SK-N-SH (cell line): ENCODE results near the gene CLPTM1L. TPM values are rescaled to one million over a fixed set of nuclear protein-coding genes. Genes with fewer than 3 reads are reported as not detected.

Experiments
- CTCF ChIA-PET: fragments of 300-600, 350-600 bp; formaldehyde crosslinking; extraction: SDS; loops from one replicate; lab custom pipeline; 2021; lab: Yijun Ruan, JAX
- POLR2A ChIA-PET: fragments of 350-600 bp; sonication (Branson Sonifier 250); formaldehyde crosslinking; extraction: SDS; loops from one replicate; lab custom pipeline; 2020; ENCODE audit warnings: antibody characterized with exemption, inconsistent platforms; lab: Yijun Ruan, JAX
- DNase-seq: peaks from one replicate; pipeline ENCODE4 v3.0.0; 2012
- H2AFZ ChIP-seq: fragments of 200-600 bp; sonication (generic); 2 replicates; pipeline ENCODE4 v1.8.1; 2016; ENCODE audit warnings: antibody characterized with exemption, mild to moderate bottlenecking, low read depth
- H3F3A ChIP-seq: fragments of 200-600 bp; sonication (generic); replicated peaks from 2 replicates; pipeline ENCODE3; 2016; ENCODE audit warnings: antibody characterized with exemption, mild to moderate bottlenecking; ENCODE audit not compliant: insufficient read depth
- H3K27ac ChIP-seq, 2 experiments: fragments of 200-500 bp in 1 of 2; fragments of 200-600 bp in 1 of 2; sonication (Bioruptor generic) in 1 of 2; sonication (generic), shearing (Covaris generic) in 1 of 2; 2 replicates each; pipeline versions ENCODE4 v1.5.1 to v1.6.1; 2014 to 2016; ENCODE audit warnings: low read depth in 2 of 2, inconsistent platforms in 1 of 2, low read length in 1 of 2, mild to moderate bottlenecking in 1 of 2, mixed read lengths in 1 of 2
- H3K27me3 ChIP-seq: fragments of 200-600 bp; sonication (generic), shearing (Covaris generic); 2 replicates; pipeline ENCODE4 v1.6.1; 2016; ENCODE audit warnings: mixed run types; ENCODE audit not compliant: insufficient read depth
- H3K36me3 ChIP-seq, 2 experiments: fragments of 200-500 bp in 1 of 2; fragments of 200-600 bp in 1 of 2; sonication (Bioruptor generic) in 1 of 2; sonication (generic) in 1 of 2; replicated peaks in 1 of 2; 2 replicates each; pipeline versions ENCODE3 to v1.5.1; 2014 to 2016; ENCODE audit warnings: low read length in 1 of 2, mild to moderate bottlenecking in 1 of 2; ENCODE audit not compliant: insufficient read depth in 2 of 2, control insufficient read depth in 1 of 2
- H3K4me1 ChIP-seq, 2 experiments: fragments of 200-500 bp in 1 of 2; fragments of 200-600 bp in 1 of 2; sonication (Bioruptor generic) in 1 of 2; sonication (generic), shearing (Covaris generic) in 1 of 2; 2 replicates each; pipeline versions ENCODE4 v1.5.1 to v1.6.1; 2014 to 2016; ENCODE audit warnings: low read depth in 1 of 2, low read length in 1 of 2, mixed run types in 1 of 2; ENCODE audit not compliant: insufficient read depth in 2 of 2, control insufficient read depth in 1 of 2
- H3K4me2 ChIP-seq: fragments of 200-600 bp; sonication (generic), shearing (Covaris generic); 2 replicates; pipeline ENCODE4 v1.6.1; 2017; ENCODE audit warnings: mixed run types
- H3K4me3 ChIP-seq, 2 experiments: fragments of 200-500 bp in 1 of 2; fragments of 200-600 bp in 1 of 2; sonication (Bioruptor generic) in 1 of 2; sonication (generic), shearing (Covaris generic) in 1 of 2; 2 replicates each; pipeline versions ENCODE4 v1.5.1 to v1.8.1; 2014 to 2016; ENCODE audit warnings: low read depth in 2 of 2, inconsistent platforms in 1 of 2, low read length in 1 of 2, mild to moderate bottlenecking in 1 of 2, mixed read lengths in 1 of 2, moderate library complexity in 1 of 2
- H3K79me2 ChIP-seq: fragments of 200-600 bp; sonication (generic); 2 replicates; pipeline ENCODE4 v1.8.1; 2017; ENCODE audit warnings: mild to moderate bottlenecking; ENCODE audit not compliant: insufficient read depth
- H3K9ac ChIP-seq: fragments of 200-600 bp; sonication (generic); 2 replicates; pipeline ENCODE4 v1.6.1; 2017; ENCODE audit warnings: mixed run types
- H3K9me2 ChIP-seq: fragments of 200-600 bp; sonication (generic); 2 replicates; pipeline ENCODE4 v1.6.1; 2017; ENCODE audit warnings: mixed run types
- H3K9me3 ChIP-seq: fragments of 200-600 bp; sonication (generic); 2 replicates; pipeline ENCODE4 v1.6.1; 2017; ENCODE audit warnings: mixed run types, mild to moderate bottlenecking, moderate library complexity
- H4K20me1 ChIP-seq: fragments of 200-600 bp; sonication (generic); 2 replicates; pipeline ENCODE4 v1.6.1; 2017; ENCODE audit warnings: mild to moderate bottlenecking, mixed run types; ENCODE audit not compliant: insufficient read depth
- EZH2phosphoT487 ChIP-seq: fragments of 200-600 bp; sonication (generic); IDR thresholded peaks from 2 replicates; pipeline ENCODE4 v1.6.1; 2017; ENCODE audit warnings: low read depth, mixed run types, mild to moderate bottlenecking, antibody characterized with exemption, moderate library complexity, borderline replicate concordance
- FOSL2 ChIP-seq: IDR thresholded peaks from 2 replicates; pipeline ENCODE4 v1.4.0; 2012; ENCODE audit warnings: low read depth, mild to moderate bottlenecking, moderate library complexity, borderline replicate concordance
- FOXJ3 ChIP-seq: sonication (generic); formaldehyde crosslinking; IDR thresholded peaks from 2 replicates; pipeline ENCODE4 v1.5.1; 2020; ENCODE audit warnings: mild to moderate bottlenecking, missing genetic modification reagents
- JUND ChIP-seq: IDR thresholded peaks from 2 replicates; pipeline ENCODE4 v1.4.0; 2012
- MEF2A ChIP-seq: IDR thresholded peaks from 2 replicates; pipeline ENCODE4 v1.4.0; 2012; ENCODE audit warnings: low read depth, borderline replicate concordance
- MXI1 ChIP-seq: IDR thresholded peaks from 2 replicates; pipeline ENCODE4 v1.6.1; 2012; ENCODE audit warnings: mild to moderate bottlenecking, low read depth, low read length, improper control_type of control experiment
- POLR2AphosphoS5 ChIP-seq: IDR thresholded peaks from 2 replicates; pipeline ENCODE4 v1.6.1; 2012; ENCODE audit warnings: low read depth, low read length
- RAD21 ChIP-seq: IDR thresholded peaks from 2 replicates; pipeline ENCODE4 v1.6.1; 2012; ENCODE audit warnings: mild to moderate bottlenecking, low read length
- RCOR1 ChIP-seq: fragments of 150-350 bp; IDR thresholded peaks from 2 replicates; pipeline ENCODE4 v1.6.1; 2017; ENCODE audit warnings: antibody characterized with exemption, low read length
- RFX5 ChIP-seq: IDR thresholded peaks from 2 replicates; pipeline ENCODE4 v1.6.1; 2012; ENCODE audit warnings: mild to moderate bottlenecking, improper control_type of control experiment, low read length
- WGBS: methylation state at CpG from one replicate; pipeline ENCODE4 v1.1.6; 2017; ENCODE audit warnings: low lambda C conversion rate; 5-methylcytosine and 5-hydroxymethylcytosine counted together
- polyA plus RNA-seq, 3 experiments: library from polyadenylated mRNA; depleted of rRNA; stranded (reverse); fragments of >200 nt; gene quantifications; 2 replicates each; pipeline ENCODE4 v1.2.3, GENCODE V29; 2012
- TF ChIP-seq, protein P1 (sequence below): IDR thresholded peaks from 2 replicates; pipeline ENCODE4 v1.4.0; 2012; ENCODE audit warnings: low read depth, borderline replicate concordance
- TF ChIP-seq, protein P2 (sequence below): IDR thresholded peaks from 2 replicates; pipeline ENCODE4; 2012
- TF ChIP-seq, protein P3 (sequence below): IDR thresholded peaks from 2 replicates; pipeline ENCODE4 v1.4.0; 2012; ENCODE audit warnings: low read depth
- TF ChIP-seq, protein P4 (sequence below): IDR thresholded peaks from 2 replicates; pipeline ENCODE4 v1.6.1; 2012; ENCODE audit warnings: mild to moderate bottlenecking, low read depth, low read length, moderate library complexity

The CLPTM1L gene
- polyA plus RNA-seq, 1 of the 3 experiments (the other 2 are of a cell fraction), result 202 TPM

DNA sequence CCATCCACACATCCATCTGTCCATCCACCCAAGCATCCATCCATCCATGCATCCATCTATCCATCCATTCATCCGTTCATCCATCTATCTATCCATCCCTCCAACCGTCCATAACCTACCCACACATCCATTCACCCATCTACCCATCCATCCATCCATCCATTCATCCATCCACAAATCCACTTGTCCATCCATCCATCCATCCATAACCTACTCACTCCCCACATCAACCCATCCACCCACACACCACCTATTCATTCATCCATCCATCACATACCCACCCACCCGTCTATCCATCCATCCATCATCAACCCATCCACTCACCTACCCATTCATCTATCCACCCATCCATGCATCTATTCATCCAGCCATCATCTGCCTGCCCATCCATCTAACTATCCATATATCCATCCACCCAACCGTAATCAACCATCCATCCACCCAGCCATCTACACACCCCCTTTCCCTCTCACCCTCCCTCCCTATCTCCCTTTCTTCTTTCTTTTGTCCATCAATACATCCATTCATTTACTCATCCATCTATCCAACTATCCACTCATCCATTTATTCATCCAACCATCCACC lies 43.6 kb upstream of the CLPTM1L start:
- no peak overlapping the region for H3K4me2 ChIP-seq
- TF ChIP-seq MEF2A (no peak), FOXJ3 (no peak), EZH2phosphoT487 (no peak), RFX5 (no peak), POLR2AphosphoS5 (no peak), FOSL2 (no peak), JUND (no peak), MXI1 (no peak), RAD21 (no peak), RCOR1 (no peak)
- TF ChIP-seq, protein P1, sequence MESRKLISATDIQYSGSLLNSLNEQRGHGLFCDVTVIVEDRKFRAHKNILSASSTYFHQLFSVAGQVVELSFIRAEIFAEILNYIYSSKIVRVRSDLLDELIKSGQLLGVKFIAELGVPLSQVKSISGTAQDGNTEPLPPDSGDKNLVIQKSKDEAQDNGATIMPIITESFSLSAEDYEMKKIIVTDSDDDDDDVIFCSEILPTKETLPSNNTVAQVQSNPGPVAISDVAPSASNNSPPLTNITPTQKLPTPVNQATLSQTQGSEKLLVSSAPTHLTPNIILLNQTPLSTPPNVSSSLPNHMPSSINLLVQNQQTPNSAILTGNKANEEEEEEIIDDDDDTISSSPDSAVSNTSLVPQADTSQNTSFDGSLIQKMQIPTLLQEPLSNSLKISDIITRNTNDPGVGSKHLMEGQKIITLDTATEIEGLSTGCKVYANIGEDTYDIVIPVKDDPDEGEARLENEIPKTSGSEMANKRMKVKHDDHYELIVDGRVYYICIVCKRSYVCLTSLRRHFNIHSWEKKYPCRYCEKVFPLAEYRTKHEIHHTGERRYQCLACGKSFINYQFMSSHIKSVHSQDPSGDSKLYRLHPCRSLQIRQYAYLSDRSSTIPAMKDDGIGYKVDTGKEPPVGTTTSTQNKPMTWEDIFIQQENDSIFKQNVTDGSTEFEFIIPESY, result no peak
- TF ChIP-seq, protein P2, sequence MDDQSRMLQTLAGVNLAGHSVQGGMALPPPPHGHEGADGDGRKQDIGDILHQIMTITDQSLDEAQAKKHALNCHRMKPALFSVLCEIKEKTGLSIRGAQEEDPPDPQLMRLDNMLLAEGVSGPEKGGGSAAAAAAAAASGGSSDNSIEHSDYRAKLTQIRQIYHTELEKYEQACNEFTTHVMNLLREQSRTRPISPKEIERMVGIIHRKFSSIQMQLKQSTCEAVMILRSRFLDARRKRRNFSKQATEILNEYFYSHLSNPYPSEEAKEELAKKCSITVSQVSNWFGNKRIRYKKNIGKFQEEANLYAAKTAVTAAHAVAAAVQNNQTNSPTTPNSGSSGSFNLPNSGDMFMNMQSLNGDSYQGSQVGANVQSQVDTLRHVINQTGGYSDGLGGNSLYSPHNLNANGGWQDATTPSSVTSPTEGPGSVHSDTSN, result no peak
- TF ChIP-seq, protein P3, sequence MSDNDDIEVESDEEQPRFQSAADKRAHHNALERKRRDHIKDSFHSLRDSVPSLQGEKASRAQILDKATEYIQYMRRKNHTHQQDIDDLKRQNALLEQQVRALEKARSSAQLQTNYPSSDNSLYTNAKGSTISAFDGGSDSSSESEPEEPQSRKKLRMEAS, result no peak
- TF ChIP-seq, protein P4, sequence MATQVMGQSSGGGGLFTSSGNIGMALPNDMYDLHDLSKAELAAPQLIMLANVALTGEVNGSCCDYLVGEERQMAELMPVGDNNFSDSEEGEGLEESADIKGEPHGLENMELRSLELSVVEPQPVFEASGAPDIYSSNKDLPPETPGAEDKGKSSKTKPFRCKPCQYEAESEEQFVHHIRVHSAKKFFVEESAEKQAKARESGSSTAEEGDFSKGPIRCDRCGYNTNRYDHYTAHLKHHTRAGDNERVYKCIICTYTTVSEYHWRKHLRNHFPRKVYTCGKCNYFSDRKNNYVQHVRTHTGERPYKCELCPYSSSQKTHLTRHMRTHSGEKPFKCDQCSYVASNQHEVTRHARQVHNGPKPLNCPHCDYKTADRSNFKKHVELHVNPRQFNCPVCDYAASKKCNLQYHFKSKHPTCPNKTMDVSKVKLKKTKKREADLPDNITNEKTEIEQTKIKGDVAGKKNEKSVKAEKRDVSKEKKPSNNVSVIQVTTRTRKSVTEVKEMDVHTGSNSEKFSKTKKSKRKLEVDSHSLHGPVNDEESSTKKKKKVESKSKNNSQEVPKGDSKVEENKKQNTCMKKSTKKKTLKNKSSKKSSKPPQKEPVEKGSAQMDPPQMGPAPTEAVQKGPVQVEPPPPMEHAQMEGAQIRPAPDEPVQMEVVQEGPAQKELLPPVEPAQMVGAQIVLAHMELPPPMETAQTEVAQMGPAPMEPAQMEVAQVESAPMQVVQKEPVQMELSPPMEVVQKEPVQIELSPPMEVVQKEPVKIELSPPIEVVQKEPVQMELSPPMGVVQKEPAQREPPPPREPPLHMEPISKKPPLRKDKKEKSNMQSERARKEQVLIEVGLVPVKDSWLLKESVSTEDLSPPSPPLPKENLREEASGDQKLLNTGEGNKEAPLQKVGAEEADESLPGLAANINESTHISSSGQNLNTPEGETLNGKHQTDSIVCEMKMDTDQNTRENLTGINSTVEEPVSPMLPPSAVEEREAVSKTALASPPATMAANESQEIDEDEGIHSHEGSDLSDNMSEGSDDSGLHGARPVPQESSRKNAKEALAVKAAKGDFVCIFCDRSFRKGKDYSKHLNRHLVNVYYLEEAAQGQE, result no peak
- H3K9ac ChIP-seq, result no peak overlapping the region
- H3K9me3 ChIP-seq, result no peaks in the 10 kb centered on the region
- H3K79me2 ChIP-seq, result no peaks in the 10 kb centered on the region
- H2AFZ ChIP-seq, result no peak overlapping the region
- no peaks in the 10 kb centered on the region for H3K36me3 ChIP-seq
- WGBS, result 44% methylated on average over 4 of the region's 4 CpGs
- H3K4me3 ChIP-seq, result no peak overlapping the region
- POLR2A ChIA-PET, result no interaction called here
- no peak for DNase-seq
- no peaks in the 10 kb centered on the region for H3F3A ChIP-seq
- H3K27ac ChIP-seq, result no peak overlapping the region
- peaks cover 16% of the 10 kb centered on the region; the same call in 1 of the 2 replicates for H3K27me3 ChIP-seq
- H3K4me1 ChIP-seq, result peaks cover 0 to 10% of the 10 kb centered on the region in 2 experiments; a peak in 1 of 4 replicates
- no peaks in the 10 kb centered on the region for H3K9me2 ChIP-seq
- H4K20me1 ChIP-seq, result no peaks in the 10 kb centered on the region
- CTCF ChIA-PET, result interaction anchor here (1.0 kb wide), 1 partner anchor 8 kb away, joined by 3 read pairs; no protein-coding TSS in a partner anchor
